Measurements from ENCODE around the gene FGFR4.

DNA sequence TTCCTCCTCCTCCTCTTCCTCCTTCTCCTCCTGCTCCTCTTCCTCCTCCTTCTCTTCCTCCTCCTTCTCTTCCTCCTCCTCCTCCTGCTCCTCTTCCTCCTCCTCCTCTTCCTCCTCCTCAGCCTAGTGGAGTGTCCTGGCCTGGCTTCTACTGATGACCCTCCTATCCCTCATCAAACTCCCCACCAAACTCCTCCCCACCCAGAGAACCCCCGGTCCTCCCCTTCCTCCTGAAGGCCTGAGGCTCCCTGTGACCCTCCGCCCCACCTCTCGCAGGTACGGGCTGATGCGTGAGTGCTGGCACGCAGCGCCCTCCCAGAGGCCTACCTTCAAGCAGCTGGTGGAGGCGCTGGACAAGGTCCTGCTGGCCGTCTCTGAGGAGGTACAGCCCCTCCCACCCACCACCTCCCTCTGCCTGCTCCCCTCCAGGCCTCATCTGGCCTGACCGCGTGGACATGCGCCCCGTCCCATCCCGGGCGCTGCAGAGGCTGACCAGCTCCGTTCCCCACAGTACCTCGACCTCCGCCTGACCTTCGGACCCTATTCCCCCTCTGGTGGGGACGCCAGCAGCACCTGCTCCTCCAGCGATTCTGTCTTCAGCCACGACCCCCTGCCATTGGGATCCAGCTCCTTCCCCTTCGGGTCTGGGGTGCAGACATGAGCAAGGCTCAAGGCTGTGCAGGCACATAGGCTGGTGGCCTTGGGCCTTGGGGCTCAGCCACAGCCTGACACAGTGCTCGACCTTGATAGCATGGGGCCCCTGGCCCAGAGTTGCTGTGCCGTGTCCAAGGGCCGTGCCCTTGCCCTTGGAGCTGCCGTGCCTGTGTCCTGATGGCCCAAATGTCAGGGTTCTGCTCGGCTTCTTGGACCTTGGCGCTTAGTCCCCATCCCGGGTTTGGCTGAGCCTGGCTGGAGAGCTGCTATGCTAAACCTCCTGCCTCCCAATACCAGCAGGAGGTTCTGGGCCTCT, 10.6 kb downstream of the FGFR4 start:
- TF ChIP-seq EZH2 (IDR thresholded peaks at IDR 0.05; ENCODE audit: low read length, missing control alignments) (no peak), CTCF (conservative IDR thresholded peaks at IDR 0.05 in 1 of 2, IDR thresholded peaks at IDR 0.05 in 1 of 2; ENCODE audit: low read depth in 1 of 2, low read length in 2 of 2) (no peak)

Data from fibroblast of lung (primary cell).